Measurements from ENCODE around the gene CHST10. TPM values are rescaled to one million over a fixed set of nuclear protein-coding genes. Genes with fewer than 3 reads are reported as not detected.

The CHST10 gene
- total and polyA plus RNA-seq, 2 donors (not counting 3 experiments of a cell fraction or from before 2014, with no cell fraction given): 11.1 to 12.3 TPM

- peaks cover 3% of the 10 kb centered on the region for H3K79me2 ChIP-seq (ENCODE audit: control insufficient read depth, insufficient read depth, low read length)
- no peak overlapping the region for H2AFZ ChIP-seq (ENCODE audit: low read depth, low read length)
- intact Hi-C loops (cut with micrococcal nuclease): no loop called here
- H3K27me3 ChIP-seq (ENCODE audit: control insufficient read depth in 2 of 2, insufficient read depth in 2 of 2, low read length in 2 of 2): peaks cover 0 to under 1% of the 10 kb centered on the region in 2 experiments
- DNase-seq (ENCODE audit: low read depth, low spot score) (no peak), FAIRE-seq (no peak)
- no peaks in the 10 kb centered on the region for H3K9me3 ChIP-seq (replicated peaks; ENCODE audit: control insufficient read depth, insufficient read depth, low read length)
- peaks cover 0 to 3% of the 10 kb centered on the region in 2 experiments for H3K36me3 ChIP-seq (ENCODE audit: control insufficient read depth in 2 of 2, extremely low read depth in 1 of 2, insufficient read depth in 2 of 2, low read length in 2 of 2)
- POLR2A ChIA-PET: no interaction called here
- no TSS peak for BruUV-seq (replicated peaks)
- no peaks in the 10 kb centered on the region for H3K9me1 ChIP-seq (replicated peaks; ENCODE audit: control insufficient read depth, extremely low read depth, insufficient read depth, low read length)
- dilution Hi-C loops (cut with MboI; ENCODE audit: extremely low pct_ligation_motif_present, low sequenced_read_pairs): no loop called here
- H3K27ac ChIP-seq (ENCODE audit: insufficient read depth, low read depth, low read length): no peak overlapping the region
- H3K9ac ChIP-seq (replicated peaks; ENCODE audit: extremely low read depth, insufficient read depth, low read length): no peak overlapping the region
- no peak overlapping the region for H3K4me3 ChIP-seq (replicated peaks in 1 of 3; ENCODE audit: insufficient read depth in 1 of 3, low read depth in 1 of 3, low read length in 3 of 3)
- CTCF ChIA-PET: interaction anchor here (0.7 kb wide), 1 partner anchor 156 kb away, joined by 3 read pairs; no protein-coding TSS in a partner anchor
- no peak for TF ChIP-seq FOS (IDR thresholded peaks at IDR 0.05; ENCODE audit: borderline replicate concordance, insufficient read depth, low read length)
- no peak for TF ChIP-seq POLR2A (IDR thresholded peaks at IDR 0.05; ENCODE audit: low read depth, low read length)
- TF ChIP-seq CTCF (IDR thresholded peaks at IDR 0.05; ENCODE audit: extremely low read depth in 1 of 2, insufficient read depth in 1 of 2, low read depth in 1 of 2, low read length in 2 of 2): no peak
- no peak for TF ChIP-seq GATA2 (IDR thresholded peaks at IDR 0.05; ENCODE audit: insufficient read depth, insufficient read length, low read depth, low read length)
- TF ChIP-seq POLR2AphosphoS5 (IDR thresholded peaks at IDR 0.05; ENCODE audit: insufficient read depth, low read depth, low read length): no peak
- TF ChIP-seq EZH2 (IDR thresholded peaks at IDR 0.05; ENCODE audit: borderline replicate concordance, low read depth, low read length, severe bottlenecking): no peak
- peaks cover 5% of the 10 kb centered on the region for H3K4me1 ChIP-seq (ENCODE audit: control insufficient read depth, extremely low read depth, insufficient read depth, low read length)
- no peak overlapping the region for H3K4me2 ChIP-seq (ENCODE audit: insufficient read depth, low read length)
- no peaks in the 10 kb centered on the region for H4K20me1 ChIP-seq (replicated peaks; ENCODE audit: control insufficient read depth, extremely low read depth, insufficient read depth, low read length)
Observed at GRCh38 chr2:100418406-100418962, 1.0 kb upstream of the CHST10 start.

Measured in endothelial cell of umbilical vein (primary cell).